ENCODE results near the gene LCOR. TPM values are rescaled to one million over a fixed set of nuclear protein-coding genes. Genes with fewer than 3 reads are reported as not detected.

LCOR gene
- total and polyA plus RNA-seq, 11 donors: 4.3 to 31.4 (median 17.4) TPM

- Histone ChIP-seq H3K9me3 (no peaks in the 10 kb centered on the region), H3K27me3 (no peaks in the 10 kb centered on the region), H3K27ac (no peak overlapping the region), H3K36me3 (peaks cover 0 to 34% (median 5%) of the 10 kb centered on the region in 9 donors), H3K4me1 (peaks cover 0 to 35% (median 16%) of the 10 kb centered on the region in 12 donors), H3K4me3 (no peak overlapping the region)
- no peak for TF ChIP-seq POLR2A (IDR thresholded peaks at IDR 0.05)
- TF ChIP-seq CTCF (IDR thresholded peaks at IDR 0.05): no peak
- WGBS, 4 donors: 63 to 80% (median 69%) methylated on average over 2 of the region's 2 CpGs
- DNase-seq (no peak), ATAC-seq (no peak)
- intact Hi-C loops (cut with DNase I): no loop called here
These were observed 26.1 kb downstream of the LCOR start for GRCh38 chr10:96858038-96858705.

GRCh38 chr10:96858706-96859050 lies 26.6 kb downstream of the LCOR start:
- no peaks in the 10 kb centered on the region for H3K27me3 ChIP-seq
- no peak for ATAC-seq
- DNase-seq: no peak
- intact Hi-C loops (cut with DNase I): no loop called here
- no peak overlapping the region for H3K27ac ChIP-seq
- H3K36me3 ChIP-seq: peaks cover 0 to 34% (median 5%) of the 10 kb centered on the region in 9 donors
- H3K4me3 ChIP-seq: no peak overlapping the region
- 54 to 57% (median 55%) methylated on average over 2 of the region's 2 CpGs for WGBS, 4 donors
- TF ChIP-seq POLR2A (IDR thresholded peaks at IDR 0.05): no peak
- TF ChIP-seq CTCF (IDR thresholded peaks at IDR 0.05): no peak
- peaks cover 0 to 40% (median 17%) of the 10 kb centered on the region in 12 donors for H3K4me1 ChIP-seq
- H3K9me3 ChIP-seq: no peaks in the 10 kb centered on the region

GRCh38 chr10:96860631-96861277 lies 28.7 kb downstream of the LCOR start:
- Histone ChIP-seq H3K9me3 (no peaks in the 10 kb centered on the region), H3K27ac (no peak overlapping the region), H3K4me1 (peaks cover 0 to 52% (median 29%) of the 10 kb centered on the region in 12 donors), H3K4me3 (no peak overlapping the region), H3K27me3 (no peaks in the 10 kb centered on the region), H3K36me3 (peaks cover 0 to 34% (median 5%) of the 10 kb centered on the region in 9 donors)
- 81 to 87% (median 86%) methylated on average over 5 of the region's 5 CpGs for WGBS, 4 donors
- no peak for TF ChIP-seq CTCF (IDR thresholded peaks at IDR 0.05)
- no peak for TF ChIP-seq POLR2A (IDR thresholded peaks at IDR 0.05)
- intact Hi-C loops (cut with DNase I): no loop called here
- ATAC-seq (no peak), DNase-seq (no peak)

DNA sequence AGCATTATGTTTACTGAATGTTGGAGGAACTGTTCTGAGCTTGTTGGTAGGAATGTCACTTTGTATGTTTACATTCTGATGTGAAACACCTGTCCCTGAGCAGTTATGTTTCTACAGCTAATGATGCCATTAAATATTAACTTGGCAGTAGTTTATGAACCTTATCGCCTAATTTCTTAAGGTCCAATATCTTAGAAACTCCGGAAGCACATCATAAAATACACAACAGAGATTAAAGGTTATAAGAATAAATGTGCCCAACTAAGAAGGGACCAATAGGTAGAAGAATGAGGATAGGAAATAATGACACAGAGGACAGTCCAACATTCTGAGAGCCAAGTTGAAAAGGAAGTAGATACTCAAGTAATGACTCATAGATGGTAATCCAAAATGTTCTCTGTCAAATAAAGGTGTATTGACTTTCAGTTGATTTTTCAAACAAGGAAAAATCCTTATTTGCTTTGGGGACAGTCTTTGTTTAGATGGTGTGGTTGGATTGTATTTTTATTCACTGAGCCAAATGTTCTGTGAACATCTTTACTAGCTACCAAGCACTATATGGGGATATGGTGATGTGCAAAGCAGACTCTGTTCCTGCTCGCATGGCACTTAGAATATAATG lies 31.9 kb downstream of the LCOR start:
- ATAC-seq (peak in 3 of 4 donors; percentile 51 to 61 (median 58)), DNase-seq (no peak)
- Histone ChIP-seq H3K4me3 (no peak overlapping the region), H3K27ac (peak overlapping the region in 2 of 12 donors; percentile 34 to 37), H3K27me3 (no peaks in the 10 kb centered on the region), H3K9me3 (no peaks in the 10 kb centered on the region), H3K36me3 (peaks cover 0 to 29% (median 4%) of the 10 kb centered on the region in 9 donors), H3K4me1 (peaks cover 0 to 26% (median 16%) of the 10 kb centered on the region in 12 donors)
- WGBS, 4 donors: 45 to 60% (median 49%) methylated on average over 3 of the region's 3 CpGs
- TF ChIP-seq CTCF (IDR thresholded peaks at IDR 0.05) (no peak), POLR2A (IDR thresholded peaks at IDR 0.05) (no peak)
- intact Hi-C loops (cut with DNase I): no loop called here

Measured in heart left ventricle (tissue), 16 donors.